PC-3 (cell line): ENCODE measurements around the gene SNX13. TPM values are rescaled to one million over a fixed set of nuclear protein-coding genes. Genes with fewer than 3 reads are reported as not detected.

Experiments
- ATAC-seq: fragments of 200-7000 bp; cut with Tn5 transposase; 2 replicates; pipeline ENCODE4 v1.9.1; 2020; ENCODE audit warnings: mild to moderate bottlenecking, moderate library complexity
- BruUV-seq: library from RNA; stranded (reverse); fragments of 400-500 nt; replicated peaks from 2 replicates; lab custom pipeline; 2021; lab: Mats Ljungman, UMichigan
- CTCF ChIA-PET: fragments of 300-600 bp; sonication (Branson Sonifier 250); formaldehyde crosslinking; loops from one replicate; lab custom pipeline; 2022; ENCODE audit warnings: antibody characterized with exemption; lab: Charles Lee
- POLR2A ChIA-PET: fragments of 300-600 bp; sonication (Branson Sonifier 250); formaldehyde crosslinking; loops from one replicate; lab custom pipeline; 2022; ENCODE audit warnings: antibody characterized with exemption; ENCODE audit not compliant: unreplicated experiment; lab: Charles Lee
- DNase-seq: peaks from one replicate; pipeline ENCODE4 v3.0.0-alpha.2; 2015
- H2AFZ ChIP-seq: fragments of 300-600 bp; sonication (generic); 2 replicates; pipeline ENCODE4 v1.6.0; 2016; ENCODE audit warnings: antibody characterized with exemption, low read length
- H3F3A ChIP-seq: fragments of 300-600 bp; sonication (generic); one replicate; pipeline ENCODE4 v1.6.0; 2017; ENCODE audit warnings: antibody characterized with exemption, low read length, control low read depth, mild to moderate bottlenecking; ENCODE audit not compliant: unreplicated experiment
- H3K27ac ChIP-seq: fragments of 300-600 bp; sonication (generic); 2 replicates; pipeline ENCODE4 v1.5.1; 2016; ENCODE audit warnings: mild to moderate bottlenecking, low read length
- H3K27me3 ChIP-seq: fragments of 300-600 bp; sonication (generic); 2 replicates; pipeline ENCODE4 v1.6.1; 2016; ENCODE audit warnings: low read length, mixed read lengths
- H3K36me3 ChIP-seq: fragments of 300-600 bp; sonication (generic); 2 replicates; pipeline ENCODE4 v1.6.1; 2016; ENCODE audit warnings: low read depth, mixed run types, low read length, mixed read lengths
- H3K4me1 ChIP-seq: fragments of 300-600 bp; sonication (generic); 2 replicates; pipeline ENCODE4 v1.5.1; 2016; ENCODE audit warnings: low read length; ENCODE audit not compliant: insufficient read depth
- H3K4me2 ChIP-seq: fragments of 300-600 bp; sonication (generic); 2 replicates; pipeline ENCODE4 v1.6.0; 2016; ENCODE audit warnings: low read length
- H3K4me3 ChIP-seq: fragments of 300-600 bp; sonication (generic); 2 replicates; pipeline ENCODE4 v1.5.1; 2016; ENCODE audit warnings: mild to moderate bottlenecking, low read length, mixed read lengths
- H3K79me2 ChIP-seq: fragments of 300-600 bp; sonication (generic); 2 replicates; pipeline ENCODE4 v1.6.1; 2017; ENCODE audit warnings: low read length, mixed read lengths
- H3K9ac ChIP-seq: fragments of 300-600 bp; sonication (generic); 2 replicates; pipeline ENCODE4 v1.6.0; 2016; ENCODE audit warnings: mild to moderate bottlenecking, low read length
- H3K9me2 ChIP-seq: fragments of 300-600 bp; sonication (generic); replicated peaks from 2 replicates; pipeline ENCODE4 v1.6.1; 2016; ENCODE audit warnings: mixed run types, low read length, mixed read lengths
- H3K9me3 ChIP-seq: fragments of 300-600 bp; sonication (generic); 2 replicates; pipeline ENCODE4 v1.6.1; 2016; ENCODE audit warnings: low read length, mixed read lengths
- H4K20me1 ChIP-seq: fragments of 300-600 bp; sonication (generic); 2 replicates; pipeline ENCODE4 v1.6.1; 2016; ENCODE audit warnings: low read length, mixed read lengths
- CTCF ChIP-seq: fragments of 300-600 bp; sonication (generic); conservative IDR thresholded peaks from 2 replicates; pipeline ENCODE4 v1.5.1; 2017; ENCODE audit warnings: antibody characterized with exemption, low read depth, mild to moderate bottlenecking, low read length
- EZH2 ChIP-seq: fragments of 300-600 bp; sonication (generic); IDR thresholded peaks from one replicate; pipeline ENCODE4 v1.6.1; 2017; ENCODE audit warnings: antibody characterized with exemption, mild to moderate bottlenecking, low read length; ENCODE audit not compliant: unreplicated experiment
- EZH2phosphoT487 ChIP-seq: fragments of 300-600 bp; sonication (generic); IDR thresholded peaks from 2 replicates; pipeline ENCODE4 v1.6.1; 2018; ENCODE audit warnings: mild to moderate bottlenecking, antibody characterized with exemption, low read length, borderline replicate concordance
- intact Hi-C: fragments of 100-400 bp; cut with micrococcal nuclease; formaldehyde crosslinking; loops from 2 replicates; pipeline ENCODE4 v1.9.0; 2023
- total RNA-seq: library from RNA; depleted of rRNA; stranded (reverse); fragments of >200 nt; gene quantifications from 2 replicates; pipeline ENCODE4 v1.2.3, GENCODE V29; 2014

Gene SNX13
- total RNA-seq, 1 experiment from 2014 or later: 33.9 TPM

DNA sequence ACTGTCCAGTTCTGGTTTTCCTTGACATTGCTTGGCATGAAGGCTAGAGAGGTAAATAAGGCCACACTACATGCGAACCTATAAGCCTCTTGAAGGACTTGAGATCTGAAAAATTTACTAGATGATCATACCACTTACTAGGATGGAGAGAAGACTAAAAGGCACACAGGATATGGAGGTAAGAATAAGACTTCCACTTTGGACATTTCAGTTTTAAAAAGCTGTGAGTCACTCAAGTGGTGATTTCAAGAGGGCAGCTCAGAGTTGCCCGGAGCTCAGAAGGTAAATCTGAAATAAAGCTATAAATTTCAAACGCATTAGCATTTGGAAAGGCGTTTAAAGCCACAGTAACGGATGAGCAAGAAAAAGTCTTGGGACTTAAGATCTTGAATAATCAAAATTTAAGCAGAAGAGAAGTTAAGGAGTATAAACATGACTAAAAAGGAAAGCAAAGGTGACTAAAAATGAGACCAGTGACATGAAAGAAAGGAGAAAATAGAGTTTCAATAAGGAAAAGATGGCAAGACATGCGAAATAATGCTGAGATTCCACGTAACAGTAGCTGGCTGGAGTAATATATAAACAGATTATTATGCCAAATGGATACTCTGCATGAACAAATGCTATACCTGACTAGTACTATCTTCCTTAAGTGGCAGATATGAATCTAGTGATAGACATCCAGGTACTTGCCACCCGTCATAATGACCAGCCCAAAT lies 68.3 kb downstream of the SNX13 start:
- ChIA-PET POLR2A (no interaction called here), CTCF (no interaction called here)
- no peaks in the 10 kb centered on the region for H3K4me1 ChIP-seq
- H3K27me3 ChIP-seq: no peaks in the 10 kb centered on the region
- H4K20me1 ChIP-seq: no peaks in the 10 kb centered on the region
- intact Hi-C loops: no loop called here
- H3K9ac ChIP-seq: no peak overlapping the region
- no peak overlapping the region for H3K27ac ChIP-seq
- H3K4me2 ChIP-seq: no peak overlapping the region
- H3F3A ChIP-seq: no peaks in the 10 kb centered on the region
- no peaks in the 10 kb centered on the region for H3K9me3 ChIP-seq
- H3K79me2 ChIP-seq: no peaks in the 10 kb centered on the region
- TF ChIP-seq EZH2 (no peak), EZH2phosphoT487 (no peak), CTCF (no peak)
- no TSS peak for BruUV-seq
- H3K36me3 ChIP-seq: peaks cover 13% of the 10 kb centered on the region; the same call in 1 of the 2 replicates
- no peak for DNase-seq
- H3K9me2 ChIP-seq: no peaks in the 10 kb centered on the region
- ATAC-seq: no peak
- H3K4me3 ChIP-seq: no peak overlapping the region
- no peak overlapping the region for H2AFZ ChIP-seq

GRCh38 chr7:17870406-17870805 lies 69.9 kb downstream of the SNX13 start:
- no peaks in the 10 kb centered on the region for H3K79me2 ChIP-seq
- H3K9me3 ChIP-seq: no peaks in the 10 kb centered on the region
- H2AFZ ChIP-seq: no peak overlapping the region
- no peaks in the 10 kb centered on the region for H3F3A ChIP-seq
- POLR2A ChIA-PET: no interaction called here
- H3K27ac ChIP-seq: no peak overlapping the region
- no peak overlapping the region for H3K4me2 ChIP-seq
- no peak for TF ChIP-seq EZH2
- no peak for TF ChIP-seq CTCF
- TF ChIP-seq EZH2phosphoT487: no peak
- H3K9ac ChIP-seq: no peak overlapping the region
- intact Hi-C loops: no loop called here
- ATAC-seq (no peak), DNase-seq (no peak)
- H3K4me1 ChIP-seq: no peaks in the 10 kb centered on the region
- H3K9me2 ChIP-seq: no peaks in the 10 kb centered on the region
- H3K27me3 ChIP-seq: no peaks in the 10 kb centered on the region
- BruUV-seq: no TSS peak
- peaks cover 25% of the 10 kb centered on the region for H3K36me3 ChIP-seq
- H3K4me3 ChIP-seq: no peak overlapping the region
- no peaks in the 10 kb centered on the region for H4K20me1 ChIP-seq
- CTCF ChIA-PET: no interaction called here

DNA sequence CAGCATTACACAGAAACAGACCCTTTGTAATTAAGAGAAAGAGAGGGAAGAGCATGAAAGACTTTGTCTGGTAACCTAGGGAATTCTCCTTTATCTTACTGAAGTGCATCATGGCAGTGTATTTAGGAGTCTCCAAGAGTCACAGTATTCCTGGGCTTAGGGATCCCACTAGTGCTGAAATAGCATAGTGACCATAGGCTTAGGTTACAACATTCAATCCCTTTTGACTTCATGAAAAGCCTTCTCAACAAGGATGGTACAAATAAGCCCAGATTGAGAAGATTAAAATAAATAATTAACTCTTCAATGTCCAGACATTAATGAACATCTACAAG lies 76.5 kb downstream of the SNX13 start:
- ChIA-PET CTCF (no interaction called here), POLR2A (no interaction called here)
- Histone ChIP-seq H2AFZ (no peak overlapping the region), H3F3A (no peaks in the 10 kb centered on the region), H3K36me3 (peaks cover 30% of the 10 kb centered on the region), H3K4me3 (no peak overlapping the region), H3K9ac (no peak overlapping the region), H3K4me1 (no peaks in the 10 kb centered on the region), H3K27me3 (no peaks in the 10 kb centered on the region), H3K4me2 (no peak overlapping the region), H3K79me2 (no peaks in the 10 kb centered on the region), H4K20me1 (no peaks in the 10 kb centered on the region), H3K9me3 (no peaks in the 10 kb centered on the region), H3K9me2 (no peaks in the 10 kb centered on the region), H3K27ac (no peak overlapping the region)
- ATAC-seq (no peak), DNase-seq (no peak)
- no TSS peak for BruUV-seq
- intact Hi-C loops: no loop called here
- TF ChIP-seq EZH2phosphoT487 (no peak), EZH2 (no peak), CTCF (no peak)
